B cell (primary cell): ENCODE measurements around the gene HAGH. TPM values are rescaled to one million over a fixed set of nuclear protein-coding genes. Genes with fewer than 3 reads are reported as not detected.

Source experiments
- ATAC-seq: fragments of 200-7000 bp; cut with Tn5 transposase; one replicate; pipeline ENCODE4 v1.10.0; 2021; ENCODE audit warnings: low read depth, mild to moderate bottlenecking, moderate number of reproducible peaks, moderate library complexity
- CTCF ChIA-PET: fragments of 350-600 bp; sonication (Branson Sonifier 250); formaldehyde crosslinking; loops from one replicate; lab custom pipeline; 2021; ENCODE audit warnings: antibody characterized with exemption, inconsistent platforms; lab: Charles Lee
- POLR2A ChIA-PET: fragments of 350-600 bp; sonication (Branson Sonifier 250); formaldehyde crosslinking; loops from one replicate; lab custom pipeline; 2021; ENCODE audit warnings: antibody characterized with exemption; lab: Charles Lee
- DNase-seq: peaks from one replicate; pipeline ENCODE4 v3.0.0; 2013
- H2AFZ ChIP-seq: 2 replicates; pipeline ENCODE4 v1.6.1; 2012; ENCODE audit warnings: mild to moderate bottlenecking, low read depth, low read length; ENCODE audit not compliant: insufficient read depth, poor library complexity, severe bottlenecking
- H3K27ac ChIP-seq, 2 donors: 1 replicate in 1 of 2; 2 replicates in 1 of 2; pipeline ENCODE4 v1.5.1; 2012 to 2013; ENCODE audit warnings: low read length in 2 of 2, mild to moderate bottlenecking in 2 of 2, moderate library complexity in 1 of 2
- H3K27me3 ChIP-seq, 4 experiments: fragments of 200-600 bp in 1 of 4; sonication (generic) in 1 of 4; replicated peaks in 1 of 4; 1 replicate in 2 of 4; 2 replicates in 2 of 4; pipeline versions ENCODE4 v1.6.1 to v1.7.0; 2013 to 2016; ENCODE audit warnings: low read length in 3 of 4, mild to moderate bottlenecking in 2 of 4, mixed read lengths in 1 of 4, moderate library complexity in 1 of 4; ENCODE audit not compliant: insufficient read depth in 4 of 4, control insufficient read depth in 3 of 4; ENCODE audit errors: control extremely low read depth in 1 of 4
- H3K36me3 ChIP-seq, 2 experiments: replicated peaks in 1 of 2; 1 replicate in 1 of 2; 2 replicates in 1 of 2; pipeline versions ENCODE4 v1.6.1 to v1.7.1; 2013; ENCODE audit warnings: low read length in 1 of 2; ENCODE audit not compliant: insufficient read depth in 2 of 2, control insufficient read depth in 1 of 2; ENCODE audit errors: control extremely low read depth in 1 of 2, extremely low read depth in 1 of 2
- H3K4me1 ChIP-seq, 2 donors: fragments of 200-600 bp in 1 of 2; sonication (generic) in 1 of 2; 1 replicate in 1 of 2; 2 replicates in 1 of 2; pipeline versions ENCODE4 v1.5.1 to v1.6.1; 2013 to 2017; ENCODE audit warnings: low read length in 2 of 2; ENCODE audit not compliant: control insufficient read depth in 2 of 2, insufficient read depth in 2 of 2
- H3K4me2 ChIP-seq: replicated peaks from 2 replicates; pipeline ENCODE3; 2012; ENCODE audit warnings: mild to moderate bottlenecking, low read depth, low read length; ENCODE audit not compliant: poor library complexity, severe bottlenecking
- H3K4me3 ChIP-seq, 5 experiments: fragments of 200-600 bp in 1 of 5; sonication (generic) in 1 of 5; 1 replicate in 3 of 5; 2 replicates in 2 of 5; pipeline versions ENCODE4 v1.5.1 to v1.7.0; 2011 to 2016; ENCODE audit warnings: low read length in 4 of 5, mild to moderate bottlenecking in 4 of 5, low read depth in 2 of 5, control low read depth in 1 of 5, moderate library complexity in 1 of 5; ENCODE audit not compliant: insufficient read depth in 1 of 5; ENCODE audit errors: control extremely low read depth in 1 of 5, extremely low read depth in 1 of 5
- H3K79me2 ChIP-seq: fragments of 200-600 bp; sonication (generic); one replicate; pipeline ENCODE4 v1.6.0; 2016; ENCODE audit warnings: low read length; ENCODE audit not compliant: control insufficient read depth, insufficient read depth
- H3K9ac ChIP-seq: fragments of 200-600 bp; sonication (generic); 2 replicates; pipeline ENCODE4 v1.6.1; 2017; ENCODE audit warnings: mild to moderate bottlenecking, low read length, moderate library complexity
- H3K9me3 ChIP-seq, 3 donors: one replicate each; pipeline versions ENCODE4 v1.6.1 to v1.7.1; 2013; ENCODE audit warnings: low read length in 2 of 3; ENCODE audit not compliant: control insufficient read depth in 2 of 3, insufficient read depth in 1 of 3; ENCODE audit errors: control extremely low read depth in 1 of 3
- H4K20me1 ChIP-seq: 2 replicates; pipeline ENCODE4 v1.6.0; 2012; ENCODE audit warnings: mild to moderate bottlenecking, low read length; ENCODE audit not compliant: insufficient read depth, control insufficient read depth, poor library complexity, severe bottlenecking
- H3K27ac Mint-ChIP-seq: one replicate; pipeline ENCODE4 v1.8.0; 2021; ENCODE audit warnings: mixed read lengths
- H3K27me3 Mint-ChIP-seq: one replicate; pipeline ENCODE4 v1.8.0; 2021; ENCODE audit warnings: mixed read lengths
- H3K4me1 Mint-ChIP-seq: one replicate; pipeline ENCODE4 v1.8.0; 2021; ENCODE audit warnings: mixed read lengths
- H3K4me3 Mint-ChIP-seq: one replicate; pipeline ENCODE4 v1.8.0; 2021; ENCODE audit warnings: mixed read lengths
- H3K9me3 Mint-ChIP-seq: one replicate; pipeline ENCODE4 v1.8.0; 2022; ENCODE audit warnings: mixed read lengths; ENCODE audit not compliant: insufficient read depth
- CTCF ChIP-seq: fragments of 200-600 bp; IDR thresholded peaks from one replicate; pipeline ENCODE4 v1.8.0; 2022; ENCODE audit warnings: antibody characterized with exemption, mild to moderate bottlenecking
- EZH2 ChIP-seq: IDR thresholded peaks from 2 replicates; pipeline ENCODE4 v1.6.1; 2012; ENCODE audit warnings: borderline replicate concordance, low read depth, mild to moderate bottlenecking, moderate library complexity, low read length; ENCODE audit not compliant: insufficient read depth, poor library complexity, severe bottlenecking
- WGBS: methylation state at CpG from one replicate; pipeline ENCODE4 v1.1.5; 2013; ENCODE audit warnings: missing lambda C conversion rate; ENCODE audit not compliant: insufficient coverage; 5-methylcytosine and 5-hydroxymethylcytosine counted together
- intact Hi-C: fragments of 100-400 bp; cut with micrococcal nuclease; formaldehyde crosslinking; loops from one replicate; pipeline ENCODE4 v1.10.0; 2022
- polyA plus RNA-seq: library from polyadenylated mRNA; depleted of rRNA; stranded (reverse); fragments of >200 nt; gene quantifications from 2 replicates; pipeline ENCODE4 v1.2.3, GENCODE V29; 2012
- total RNA-seq, 2 donors: library from RNA; stranded (reverse); fragments of 120-200 nt in 1 of 2; gene quantifications; 1 replicate in 1 of 2; 2 replicates in 1 of 2; pipeline versions ENCODE4 v1.2.3 to v1.2.4, GENCODE V29; 2013 to 2022

Gene HAGH
- total and polyA plus RNA-seq, 2 donors (not counting 1 experiment from before 2014, with no cell fraction given) = 50.6 to 74.2 TPM

DNA sequence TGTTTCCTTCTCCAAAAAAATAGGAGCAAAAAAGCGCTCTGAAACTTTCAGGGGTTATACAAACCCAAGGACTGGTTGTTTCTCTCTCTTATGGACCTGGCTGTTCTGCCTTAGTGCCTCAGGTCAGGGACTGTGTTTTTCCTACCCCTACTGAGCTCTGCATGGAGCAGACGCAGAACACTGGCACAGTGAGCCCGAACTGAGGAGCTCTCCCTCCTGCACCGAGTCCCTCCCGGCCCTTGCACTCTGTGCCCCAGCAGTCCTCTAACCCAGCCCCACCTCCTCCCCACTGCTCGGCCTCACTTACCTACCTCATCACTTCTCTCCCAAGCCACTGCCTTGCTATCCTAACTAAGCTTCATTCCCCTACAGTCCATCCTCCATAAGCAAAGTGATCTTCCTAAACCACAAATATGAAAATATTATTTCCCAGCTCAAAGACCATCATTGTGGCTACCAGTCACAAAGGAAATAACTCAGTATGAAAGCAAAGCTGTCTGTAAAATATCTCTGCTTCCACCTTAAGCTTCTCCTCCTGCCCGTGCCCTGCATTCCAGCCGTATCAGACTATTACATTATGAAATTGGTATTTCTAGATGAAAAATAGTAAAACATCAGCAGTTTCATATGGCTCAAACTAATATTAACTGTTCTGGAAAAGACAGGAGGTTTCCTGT, 31.7 kb upstream of the HAGH start:
- H3K4me2 ChIP-seq = no peak overlapping the region
- no peak overlapping the region for H3K4me3 Mint-ChIP-seq
- H3K36me3 ChIP-seq = no peaks in the 10 kb centered on the region
- no peaks in the 10 kb centered on the region for H3K79me2 ChIP-seq
- TF ChIP-seq EZH2 (no peak), CTCF (no peak)
- H3K27ac Mint-ChIP-seq = no peak overlapping the region
- H3K27ac ChIP-seq = no peak overlapping the region
- no peak overlapping the region for H3K4me3 ChIP-seq
- no peaks in the 10 kb centered on the region for H3K9me3 Mint-ChIP-seq
- no peaks in the 10 kb centered on the region for H3K4me1 ChIP-seq
- no peak overlapping the region for H3K9ac ChIP-seq
- POLR2A ChIA-PET = no interaction called here
- DNase-seq = no peak
- no peaks in the 10 kb centered on the region for H3K4me1 Mint-ChIP-seq
- WGBS = 37% methylated on average over 6 of the region's 8 CpGs
- no peak for ATAC-seq
- peaks cover 44% of the 10 kb centered on the region for H3K27me3 Mint-ChIP-seq
- no peaks in the 10 kb centered on the region for H3K9me3 ChIP-seq
- CTCF ChIA-PET = interaction anchor here (0.6 kb wide), 1 partner anchor 339 kb away, joined by 3 read pairs; no protein-coding TSS in a partner anchor
- intact Hi-C loops = no loop called here
- no peak overlapping the region for H2AFZ ChIP-seq
- peaks cover 0 to 29% (median 9%) of the 10 kb centered on the region in 4 experiments for H3K27me3 ChIP-seq
- no peaks in the 10 kb centered on the region for H4K20me1 ChIP-seq

DNA sequence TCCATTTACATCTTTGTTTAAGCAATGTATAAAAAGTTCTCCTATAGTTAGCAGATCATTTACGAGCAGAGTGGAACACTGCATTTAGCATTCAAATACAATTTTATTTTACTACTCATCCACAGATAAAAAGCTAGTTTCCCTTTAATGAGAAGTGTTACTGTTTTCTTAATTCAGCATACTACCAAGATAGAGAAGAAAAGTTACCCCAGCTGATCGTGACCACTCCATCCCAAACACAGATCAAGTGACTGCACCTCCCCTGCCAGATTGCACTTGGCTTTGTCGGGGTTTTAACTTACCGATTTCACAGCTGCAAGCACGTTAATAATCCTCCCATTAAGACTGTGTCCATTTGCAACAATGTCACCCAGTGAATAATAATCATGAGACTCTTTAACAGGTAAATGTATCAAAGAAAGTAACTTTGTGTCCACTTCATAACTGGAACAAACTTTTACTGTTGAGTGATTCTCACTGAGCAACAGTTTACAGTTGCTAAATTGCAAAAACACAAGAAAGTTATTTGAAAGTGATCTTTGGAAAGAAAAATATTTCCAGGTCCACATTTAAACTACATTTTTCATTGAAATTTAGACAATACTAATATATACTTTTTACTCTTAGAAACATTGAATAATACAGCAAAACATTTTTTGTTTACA, 30.9 kb upstream of the HAGH start:
- H3K9me3 ChIP-seq = no peaks in the 10 kb centered on the region
- peaks cover 47% of the 10 kb centered on the region for H3K27me3 Mint-ChIP-seq
- H2AFZ ChIP-seq = no peak overlapping the region
- no peak overlapping the region for H3K27ac Mint-ChIP-seq
- H3K4me3 Mint-ChIP-seq = no peak overlapping the region
- H3K79me2 ChIP-seq = no peaks in the 10 kb centered on the region
- no peaks in the 10 kb centered on the region for H3K9me3 Mint-ChIP-seq
- TF ChIP-seq CTCF (no peak), EZH2 (no peak)
- H4K20me1 ChIP-seq = no peaks in the 10 kb centered on the region
- no peak overlapping the region for H3K4me2 ChIP-seq
- ATAC-seq = no peak
- no peak overlapping the region for H3K27ac ChIP-seq
- ChIA-PET CTCF (no interaction called here), POLR2A (no interaction called here)
- WGBS = 70% methylated on average over 3 of the region's 5 CpGs
- no peaks in the 10 kb centered on the region for H3K36me3 ChIP-seq
- intact Hi-C loops = no loop called here
- no peaks in the 10 kb centered on the region for H3K4me1 Mint-ChIP-seq
- peaks cover 0 to 29% (median 9%) of the 10 kb centered on the region in 4 experiments for H3K27me3 ChIP-seq
- no peak for DNase-seq
- H3K4me3 ChIP-seq = no peak overlapping the region
- no peaks in the 10 kb centered on the region for H3K4me1 ChIP-seq
- no peak overlapping the region for H3K9ac ChIP-seq
